Measurements from ENCODE around the gene BANF1. TPM values are rescaled to one million over a fixed set of nuclear protein-coding genes. Genes with fewer than 3 reads are reported as not detected.

Gene BANF1
- total and polyA plus RNA-seq, 9 of the 15 experiments (the other 6 are each of a cell fraction or from before 2014, with no cell fraction given), result 108 to 651 (median 263) TPM

- in situ Hi-C loops (cut with MboI), result no loop called here
- no peaks in the 10 kb centered on the region for H3K79me2 ChIP-seq (ENCODE audit: control insufficient read depth, insufficient read depth, low read length)
- no peak overlapping the region for H3K9ac ChIP-seq (ENCODE audit: insufficient read depth in 1 of 2, low read depth in 2 of 2, low read length in 2 of 2)
- peaks cover 27 to 59% of the 10 kb centered on the region in 2 experiments for H3K4me1 ChIP-seq (replicated peaks in 1 of 2; ENCODE audit: control insufficient read depth in 2 of 2, insufficient read depth in 2 of 2, low read length in 2 of 2)
- no TSS peak for BruUV-seq (replicated peaks)
- CTCF ChIA-PET (ENCODE audit: low intra/inter-chr PET ratio), result no interaction called here
- intact Hi-C loops (cut with micrococcal nuclease), result no loop called here
- no peak overlapping the region for H3K4me3 ChIP-seq
- DNase-seq (ENCODE audit: extremely low read depth in 1 of 4, low spot score in 3 of 4) (no peak), FAIRE-seq (no peak), ATAC-seq (no peak)
- H3K27me3 ChIP-seq (ENCODE audit: control insufficient read depth in 2 of 2, insufficient read depth in 2 of 2, low read length in 2 of 2), result no peaks in the 10 kb centered on the region
- H2AFZ ChIP-seq (ENCODE audit: low read depth, low read length), result no peak overlapping the region
- no peak overlapping the region for H3K27ac ChIP-seq (ENCODE audit: extremely low read depth, low read depth, low read length)
- WGBS (ENCODE audit: insufficient coverage, low coverage, missing lambda C conversion rate), result 66% methylated on average over 12 of the region's 14 CpGs
- no peak overlapping the region for H3K4me2 ChIP-seq (ENCODE audit: insufficient read depth, low read length)
- no peaks in the 10 kb centered on the region for H4K20me1 ChIP-seq (replicated peaks; ENCODE audit: control insufficient read depth, insufficient read depth, low read length)
- TF ChIP-seq CC2D1A (IDR thresholded peaks at IDR 0.05), result no peak
- TF ChIP-seq BCOR (IDR thresholded peaks at IDR 0.05), result peak; percentile 55; the same call in 1 of the 2 replicates
- POLR2A ChIA-PET, result interaction anchor here (0.6 kb wide), 1 partner anchor 233 kb away, joined by 3 read pairs; no protein-coding TSS in a partner anchor
- no peaks in the 10 kb centered on the region for H3K9me1 ChIP-seq (ENCODE audit: control insufficient read depth, insufficient read depth, low read length)
- no peaks in the 10 kb centered on the region for H3K9me3 ChIP-seq (replicated peaks; ENCODE audit: control insufficient read depth, insufficient read depth, low read depth, low read length)
- H3K36me3 ChIP-seq (ENCODE audit: control insufficient read depth, insufficient read depth, low read length), result no peaks in the 10 kb centered on the region
Observed at GRCh38 chr11:66011239-66011784, 9.0 kb downstream of the BANF1 start.

- H3K4me1 ChIP-seq (replicated peaks in 1 of 2; ENCODE audit: control insufficient read depth in 2 of 2, insufficient read depth in 2 of 2, low read length in 2 of 2), result peaks cover 27 to 59% of the 10 kb centered on the region in 2 experiments
- ATAC-seq (no peak), FAIRE-seq (no peak), DNase-seq (ENCODE audit: extremely low read depth in 1 of 4, low spot score in 3 of 4) (no peak)
- no TSS peak for BruUV-seq (replicated peaks)
- 73% methylated on average over 31 of the region's 61 CpGs for WGBS (ENCODE audit: insufficient coverage, low coverage, missing lambda C conversion rate)
- POLR2A ChIA-PET, result interaction anchor here (0.6 to 2.2 kb wide), 2 partner anchors 10 to 233 kb away, joined by 3 to 6 read pairs; no protein-coding TSS in a partner anchor
- no peaks in the 10 kb centered on the region for H3K27me3 ChIP-seq (ENCODE audit: control insufficient read depth in 2 of 2, insufficient read depth in 2 of 2, low read length in 2 of 2)
- peak within 1 kb of the TSS in 1 of 2 experiments; percentile 62; a peak in 1 of 4 replicates for H3K9ac ChIP-seq (ENCODE audit: insufficient read depth in 1 of 2, low read depth in 2 of 2, low read length in 2 of 2)
- H3K9me1 ChIP-seq (ENCODE audit: control insufficient read depth, insufficient read depth, low read length), result no peaks in the 10 kb centered on the region
- no peak for TF ChIP-seq ESRRB (CRISPR knock-in tag; IDR thresholded peaks at IDR 0.05; ENCODE audit: borderline replicate concordance)
- peak; percentile 93 for TF ChIP-seq ZBTB33 (CRISPR knock-in tag; IDR thresholded peaks at IDR 0.05)
- peak; percentile 42 for TF ChIP-seq PCBP1 (IDR thresholded peaks at IDR 0.05; ENCODE audit: low read depth, low read length, poor library complexity, severe bottlenecking)
- no peak for TF ChIP-seq POLR2G (IDR thresholded peaks at IDR 0.05; ENCODE audit: low read depth, low read length)
- peak; percentile 59; the same call in 1 of the 2 replicates for TF ChIP-seq HNRNPL (IDR thresholded peaks at IDR 0.05; ENCODE audit: low read depth, low read length)
- H3K4me3 ChIP-seq, result no peak within 1 kb of the TSS
- in situ Hi-C loops (cut with MboI), result no loop called here
- no peaks in the 10 kb centered on the region for H4K20me1 ChIP-seq (replicated peaks; ENCODE audit: control insufficient read depth, insufficient read depth, low read length)
- CTCF ChIA-PET (ENCODE audit: low intra/inter-chr PET ratio), result no interaction called here
- no peaks in the 10 kb centered on the region for H3K36me3 ChIP-seq (ENCODE audit: control insufficient read depth, insufficient read depth, low read length)
- intact Hi-C loops (cut with micrococcal nuclease), result no loop called here
- H3K4me2 ChIP-seq (ENCODE audit: insufficient read depth, low read length), result peak within 1 kb of the TSS; percentile 49
- no peak within 1 kb of the TSS for H3K27ac ChIP-seq (ENCODE audit: extremely low read depth, low read depth, low read length)
- peak within 1 kb of the TSS; percentile 23; the same call in 1 of the 2 replicates for H2AFZ ChIP-seq (ENCODE audit: low read depth, low read length)
- H3K9me3 ChIP-seq (replicated peaks; ENCODE audit: control insufficient read depth, insufficient read depth, low read depth, low read length), result no peaks in the 10 kb centered on the region
- no peaks in the 10 kb centered on the region for H3K79me2 ChIP-seq (ENCODE audit: control insufficient read depth, insufficient read depth, low read length)
Observed at GRCh38 chr11:66011785-66012303, 9.5 kb downstream of the BANF1 start, which contains the start of gene CST6. Gene CST6, plus strand, starts transcription at chr11:66012008. Its CDS starts 37 bp downstream, at chr11:66012045.
